Neural crest cell (in vitro differentiated cells): ENCODE data around the gene MIB2. TPM values are rescaled to one million over a fixed set of nuclear protein-coding genes. Genes with fewer than 3 reads are reported as not detected.
"Not testable (repeated sequence)": the region's sequence is repeated elsewhere in the genome, so short reads cannot be mapped to it uniquely, and the experiment has no call there.

Experiments used
- DNase-seq: peaks from one replicate; pipeline ENCODE4 v3.0.0; 2021; ENCODE audit warnings: low read depth, mixed read lengths, low spot score
- H3K27ac Mint-ChIP-seq: one replicate; pipeline ENCODE4 v1.8.0; 2021; ENCODE audit warnings: mild to moderate bottlenecking, mixed read lengths; ENCODE audit not compliant: unreplicated experiment
- H3K27me3 Mint-ChIP-seq: 2 replicates; pipeline ENCODE4 v1.8.0; 2021; ENCODE audit warnings: low read depth, mild to moderate bottlenecking, mixed read lengths
- H3K36me3 Mint-ChIP-seq: 2 replicates; pipeline ENCODE4 v1.8.0; 2021; ENCODE audit warnings: low read depth, mild to moderate bottlenecking, mixed read lengths
- H3K4me1 Mint-ChIP-seq: 2 replicates; pipeline ENCODE4 v1.8.0; 2021; ENCODE audit warnings: mixed read lengths
- H3K4me3 Mint-ChIP-seq: one replicate; pipeline ENCODE4 v1.8.0; 2021; ENCODE audit warnings: mild to moderate bottlenecking, mixed read lengths
- H3K9me3 Mint-ChIP-seq: 2 replicates; pipeline ENCODE4 v1.8.0; 2021; ENCODE audit warnings: mixed read lengths
- CTCF ChIP-seq: fragments of 200-600 bp; sonication (generic); conservative IDR thresholded peaks from 2 replicates; pipeline ENCODE4 v1.5.0; 2021; ENCODE audit warnings: antibody characterized with exemption, mild to moderate bottlenecking
- total RNA-seq: library from RNA; stranded (reverse); gene quantifications from 2 replicates; pipeline ENCODE4 v1.2.1, GENCODE V29; 2021

MIB2 gene
- total RNA-seq, 1 donor from 2014 or later: 105 TPM

GRCh38 chr1:1591452-1591851, 23.8 kb upstream of the MIB2 start:
- H3K4me1 Mint-ChIP-seq: no peaks in the 10 kb centered on the region
- no peak overlapping the region for H3K4me3 Mint-ChIP-seq
- no peak for DNase-seq
- H3K36me3 Mint-ChIP-seq: no peaks in the 10 kb centered on the region
- H3K9me3 Mint-ChIP-seq: no peaks in the 10 kb centered on the region
- H3K27ac Mint-ChIP-seq: no peak overlapping the region
- H3K27me3 Mint-ChIP-seq: peaks cover 29% of the 10 kb centered on the region
- TF ChIP-seq CTCF: no peak

- peaks cover 25% of the 10 kb centered on the region for H3K27me3 Mint-ChIP-seq
- H3K4me1 Mint-ChIP-seq: no peaks in the 10 kb centered on the region
- H3K36me3 Mint-ChIP-seq: no peaks in the 10 kb centered on the region
- DNase-seq: no peak
- H3K27ac Mint-ChIP-seq: no peak overlapping the region
- H3K9me3 Mint-ChIP-seq: no peaks in the 10 kb centered on the region
- H3K4me3 Mint-ChIP-seq: no peak overlapping the region
- no peak for TF ChIP-seq CTCF
Observed at GRCh38 chr1:1593834-1594601, 21.3 kb upstream of the MIB2 start.

- Mint-ChIP-seq H3K4me1 (no peaks in the 10 kb centered on the region), H3K36me3 (no peaks in the 10 kb centered on the region), H3K9me3 (no peaks in the 10 kb centered on the region), H3K4me3 (no peak overlapping the region), H3K27ac (no peak overlapping the region), H3K27me3 (peaks cover 26% of the 10 kb centered on the region)
- TF ChIP-seq CTCF: no peak
- no peak for DNase-seq
Observed at GRCh38 chr1:1594602-1595260, 20.6 kb upstream of the MIB2 start.

- peaks cover 28% of the 10 kb centered on the region for H3K27me3 Mint-ChIP-seq
- not testable (repeated sequence) for H3K27ac Mint-ChIP-seq, H3K36me3 Mint-ChIP-seq, H3K4me1 Mint-ChIP-seq, H3K4me3 Mint-ChIP-seq, H3K9me3 Mint-ChIP-seq, DNase-seq
Observed at GRCh38 chr1:1595341-1595740, 20.0 kb upstream of the MIB2 start.

GRCh38 chr1:1596493-1597274, 18.6 kb upstream of the MIB2 start:
- H3K4me3 Mint-ChIP-seq: no peak overlapping the region
- H3K4me1 Mint-ChIP-seq: no peaks in the 10 kb centered on the region
- no peak for TF ChIP-seq CTCF
- no peak overlapping the region for H3K27ac Mint-ChIP-seq
- H3K36me3 Mint-ChIP-seq: no peaks in the 10 kb centered on the region
- H3K9me3 Mint-ChIP-seq: no peaks in the 10 kb centered on the region
- no peak for DNase-seq
- H3K27me3 Mint-ChIP-seq: peaks cover 33% of the 10 kb centered on the region
